Measurements from ENCODE around the gene CCR4.
"Not testable (repeated sequence)": the region's sequence is repeated elsewhere in the genome, so short reads cannot be mapped to it uniquely, and the experiment has no call there.

CCR4 gene

GRCh38 chr3:32984918-32985317 is 33.5 kb downstream of the CCR4 start:
- not testable (repeated sequence) for DNase-seq

DNA sequence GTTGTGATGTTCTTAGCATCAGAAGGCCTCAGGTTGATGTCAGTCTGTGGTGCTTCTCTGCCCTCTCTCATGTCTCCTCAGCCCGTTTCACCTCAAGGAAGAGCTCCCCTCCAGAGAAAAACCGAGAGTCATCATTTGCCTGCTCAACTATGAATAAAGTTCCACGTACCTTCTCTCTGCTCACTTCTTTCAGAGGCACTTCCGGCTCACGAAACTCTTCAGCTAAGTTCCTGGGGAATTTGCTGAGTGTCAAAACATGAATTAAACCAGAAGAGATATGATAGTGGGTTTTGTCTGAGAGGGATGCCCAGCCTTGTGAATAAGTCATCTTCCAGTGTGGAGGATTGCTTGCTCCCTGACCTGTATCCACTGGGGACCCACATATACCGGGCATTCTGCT is 37.7 kb downstream of the CCR4 start:
- no peak for DNase-seq

- DNase-seq: no peak
These were observed 38.7 kb downstream of the CCR4 start for GRCh38 chr3:32990116-32990515.

DNA sequence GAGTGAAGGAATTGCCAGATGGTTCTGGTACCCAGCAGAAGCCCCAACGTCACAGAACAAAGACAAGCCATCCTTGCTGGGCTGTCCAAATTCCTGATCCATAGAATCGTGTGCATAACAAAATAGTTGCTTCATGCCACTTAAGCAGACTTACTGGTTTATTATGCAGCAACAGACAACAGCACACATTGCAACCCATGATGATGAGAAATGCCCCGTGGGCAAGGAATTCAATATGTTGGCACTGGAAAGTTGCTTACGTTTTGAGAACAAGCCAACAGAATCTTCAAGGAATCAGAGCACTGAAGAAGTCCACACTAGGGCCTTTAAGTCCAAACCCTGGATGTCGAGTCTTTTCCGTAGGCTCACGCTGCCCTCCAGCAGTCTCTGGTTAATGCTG is 40.3 kb downstream of the CCR4 start:
- DNase-seq: no peak

GRCh38 chr3:32992310-32992686 is 40.9 kb downstream of the CCR4 start:
- DNase-seq: no peak

GRCh38 chr3:32994045-32994444 is 42.6 kb downstream of the CCR4 start:
- DNase-seq: no peak

- no peak for DNase-seq
These were observed 43.7 kb downstream of the CCR4 start for GRCh38 chr3:32995098-32995497.

DNA sequence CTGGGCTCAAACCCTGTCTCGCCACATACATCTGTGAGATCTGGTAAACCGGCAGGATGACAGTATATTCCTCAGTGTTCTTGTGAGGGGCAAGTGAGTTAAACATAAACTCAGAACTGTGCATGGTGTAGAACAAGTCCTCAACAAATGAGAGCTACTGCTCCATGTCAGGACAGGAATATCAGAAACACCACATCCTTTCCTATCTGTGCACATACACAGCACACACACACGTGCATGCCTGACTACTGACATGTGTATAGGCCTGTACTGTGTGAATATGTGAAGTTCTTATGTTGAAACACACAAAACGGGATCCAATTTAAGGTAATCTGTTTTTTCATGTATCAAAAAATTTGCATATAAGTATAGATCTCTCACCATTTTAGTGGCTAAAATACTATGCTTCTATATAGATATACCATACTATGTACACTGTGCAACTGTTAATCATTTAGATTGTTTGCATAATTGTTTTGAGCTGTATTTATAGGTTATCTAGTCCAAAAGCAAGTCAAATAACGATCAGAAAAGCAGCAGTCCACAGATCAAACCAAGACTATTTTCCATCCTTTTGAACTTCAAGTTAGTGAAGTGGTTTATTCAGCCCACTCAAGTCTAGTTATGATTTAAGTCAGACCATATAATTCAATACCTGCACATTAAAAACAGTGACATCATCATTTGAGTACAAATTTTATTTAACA is 44.8 kb downstream of the CCR4 start:
- no peak for DNase-seq

- DNase-seq: no peak
These were observed 45.3 kb downstream of the CCR4 start for GRCh38 chr3:32996755-32997091.

GRCh38 chr3:32998631-32999451 is 47.4 kb downstream of the CCR4 start:
- DNase-seq: no peak

- no peak for DNase-seq
These were observed 49.4 kb downstream of the CCR4 start for GRCh38 chr3:33000691-33001385.

DNA sequence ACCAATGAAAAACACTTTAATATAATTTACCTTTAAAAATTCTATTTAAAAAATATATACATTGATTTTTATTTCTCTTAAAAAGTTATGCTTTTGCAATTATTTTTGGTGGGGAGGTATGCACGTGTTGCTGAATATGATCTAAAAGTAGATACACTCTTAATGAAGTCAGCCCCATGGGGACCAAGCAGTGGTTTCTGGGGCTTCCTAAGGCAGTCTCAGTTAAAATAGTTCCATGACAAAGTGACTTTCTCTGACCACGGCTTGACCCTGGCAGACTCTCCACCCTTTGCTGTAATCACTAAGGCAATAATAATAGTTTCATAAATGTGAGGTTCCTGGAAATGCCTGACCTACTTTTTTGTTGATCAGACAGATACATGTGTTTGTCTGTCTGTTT is 50.4 kb downstream of the CCR4 start:
- no peak for DNase-seq

GRCh38 chr3:33003308-33003707 is 51.9 kb downstream of the CCR4 start:
- DNase-seq: no peak

DNA sequence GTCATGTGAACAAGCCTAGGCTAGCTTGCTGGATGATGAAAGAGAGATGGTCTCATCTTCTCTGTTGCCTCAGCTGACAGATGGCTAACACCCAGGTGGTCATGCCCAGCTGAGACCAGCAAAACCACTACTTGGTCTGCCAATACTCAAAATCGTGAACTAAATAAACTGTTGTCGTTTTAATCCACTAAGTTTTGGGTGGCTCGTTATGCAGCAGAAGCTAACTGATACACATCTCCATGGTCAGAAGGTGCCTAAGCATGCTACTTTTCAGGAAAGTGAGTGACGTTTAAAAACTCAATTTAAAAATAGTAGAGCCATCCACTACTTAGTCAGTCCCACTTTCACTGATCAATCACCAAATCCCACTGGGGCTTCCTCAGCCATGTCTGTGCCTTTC is 52.8 kb downstream of the CCR4 start:
- no peak for DNase-seq

GRCh38 chr3:33004961-33005360 is 53.5 kb downstream of the CCR4 start:
- no peak for DNase-seq
